SJSA1 (cell line): ENCODE measurements around the gene PPP2R2C. TPM values are rescaled to one million over a fixed set of nuclear protein-coding genes. Genes with fewer than 3 reads are reported as not detected.

Experiments used
- DNase-seq, 2 experiments: peaks; one replicate each; pipeline ENCODE4 v3.0.0-alpha.2; 2015 to 2020; ENCODE audit warnings: low spot score in 2 of 2, low read depth in 1 of 2
- H3K27ac ChIP-seq: fragments of 250-450 bp; sonication (Bioruptor Pico); 2 replicates; pipeline ENCODE4 v1.5.1; 2020; ENCODE audit warnings: mild to moderate bottlenecking, moderate library complexity
- H3K27me3 ChIP-seq: fragments of 250-450 bp; sonication (Bioruptor Pico); replicated peaks from 2 replicates; pipeline ENCODE4 v1.5.1; 2020; ENCODE audit warnings: mild to moderate bottlenecking, moderate library complexity
- H3K36me3 ChIP-seq: fragments of 250-450 bp; sonication (Bioruptor Pico); 2 replicates; pipeline ENCODE4 v1.5.1; 2020; ENCODE audit warnings: mild to moderate bottlenecking
- H3K4me1 ChIP-seq: fragments of 250-450 bp; sonication (Bioruptor Pico); replicated peaks from 2 replicates; pipeline ENCODE4 v1.6.1; 2021; ENCODE audit warnings: mild to moderate bottlenecking
- H3K4me3 ChIP-seq: fragments of 250-450 bp; sonication (Bioruptor Pico); 2 replicates; pipeline ENCODE4 v1.5.1; 2020; ENCODE audit warnings: mild to moderate bottlenecking
- H3K9me3 ChIP-seq: fragments of 250-450 bp; sonication (Bioruptor Pico); replicated peaks from 2 replicates; pipeline ENCODE4 v1.5.1; 2020; ENCODE audit warnings: mild to moderate bottlenecking
- total RNA-seq: library from RNA; depleted of rRNA; stranded (reverse); fragments of >200 nt; shearing (Covaris generic); gene quantifications from 2 replicates; pipeline ENCODE4 v1.2.3, GENCODE V29; 2014

PPP2R2C gene
- total RNA-seq, 1 experiment from 2014 or later = not detected

GRCh38 chr4:6452897-6453687 lies 19.3 kb downstream of the PPP2R2C start:
- H3K9me3 ChIP-seq = no peaks in the 10 kb centered on the region
- H3K36me3 ChIP-seq = no peaks in the 10 kb centered on the region
- no peaks in the 10 kb centered on the region for H3K27me3 ChIP-seq
- H3K4me3 ChIP-seq = no peak overlapping the region
- H3K27ac ChIP-seq = no peak overlapping the region
- DNase-seq = no peak
- no peaks in the 10 kb centered on the region for H3K4me1 ChIP-seq

DNA sequence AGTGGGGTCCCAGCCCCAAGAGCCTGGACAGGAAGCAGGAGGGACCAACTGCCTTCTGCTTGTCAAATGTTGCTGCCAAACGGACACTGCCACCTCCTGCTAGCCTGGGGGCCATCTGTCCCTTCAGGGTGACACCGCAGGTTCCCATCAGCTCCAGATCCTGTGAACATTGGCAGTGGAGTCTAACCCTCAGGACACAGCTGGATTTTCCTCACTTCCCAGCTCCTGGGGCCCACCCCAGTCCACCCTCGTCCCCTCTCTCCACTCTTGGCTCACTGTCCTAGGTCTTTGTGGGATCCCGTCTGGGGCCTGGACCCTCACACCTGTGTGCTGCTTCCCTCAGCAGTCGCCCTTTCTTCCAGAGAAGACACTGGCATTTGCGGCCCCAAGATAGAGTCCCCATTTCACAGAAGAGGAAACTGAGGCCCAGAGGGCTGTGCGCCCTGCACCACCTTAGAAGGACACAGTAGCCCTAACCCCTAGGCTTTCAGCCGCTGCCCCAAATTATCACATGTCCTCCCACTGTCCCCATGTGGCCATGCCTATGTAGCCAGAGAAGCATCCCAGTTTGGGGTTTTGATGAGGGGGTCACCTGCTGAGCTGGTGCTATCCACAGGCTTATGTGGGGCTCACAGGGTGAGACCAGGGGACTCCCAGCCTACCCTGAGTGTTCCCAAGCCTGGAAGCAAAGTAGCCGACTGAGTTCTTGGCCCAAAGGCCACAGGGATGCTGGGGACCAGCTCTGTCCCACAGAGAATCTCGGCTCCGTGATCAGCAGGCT lies 20.1 kb downstream of the PPP2R2C start:
- H3K4me3 ChIP-seq = no peak overlapping the region
- no peaks in the 10 kb centered on the region for H3K36me3 ChIP-seq
- no peaks in the 10 kb centered on the region for H3K4me1 ChIP-seq
- DNase-seq = no peak
- H3K9me3 ChIP-seq = no peaks in the 10 kb centered on the region
- H3K27me3 ChIP-seq = no peaks in the 10 kb centered on the region
- H3K27ac ChIP-seq = no peak overlapping the region

DNA sequence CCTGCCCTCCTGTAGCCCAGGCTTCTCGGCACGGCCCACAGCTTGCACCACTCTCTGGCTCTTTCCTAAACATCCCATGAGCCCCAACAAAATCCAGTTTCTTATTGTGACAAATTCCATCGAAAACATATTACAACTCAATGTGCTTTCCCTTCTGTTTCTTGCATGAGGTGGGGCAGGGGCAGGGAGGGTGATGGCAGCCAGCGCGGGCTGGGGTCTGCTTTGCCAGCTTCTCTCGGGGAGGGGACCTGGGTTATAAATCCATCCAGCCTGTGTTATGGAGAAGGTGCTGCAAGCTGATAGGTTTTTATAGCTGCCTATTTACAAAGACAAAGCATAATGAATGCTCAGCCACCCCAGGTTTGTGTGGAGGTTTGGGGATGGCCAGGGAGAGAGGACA lies 21.1 kb downstream of the PPP2R2C start:
- Histone ChIP-seq H3K27ac (no peak overlapping the region), H3K4me1 (no peaks in the 10 kb centered on the region), H3K4me3 (no peak overlapping the region), H3K27me3 (no peaks in the 10 kb centered on the region), H3K9me3 (no peaks in the 10 kb centered on the region), H3K36me3 (no peaks in the 10 kb centered on the region)
- no peak for DNase-seq

DNA sequence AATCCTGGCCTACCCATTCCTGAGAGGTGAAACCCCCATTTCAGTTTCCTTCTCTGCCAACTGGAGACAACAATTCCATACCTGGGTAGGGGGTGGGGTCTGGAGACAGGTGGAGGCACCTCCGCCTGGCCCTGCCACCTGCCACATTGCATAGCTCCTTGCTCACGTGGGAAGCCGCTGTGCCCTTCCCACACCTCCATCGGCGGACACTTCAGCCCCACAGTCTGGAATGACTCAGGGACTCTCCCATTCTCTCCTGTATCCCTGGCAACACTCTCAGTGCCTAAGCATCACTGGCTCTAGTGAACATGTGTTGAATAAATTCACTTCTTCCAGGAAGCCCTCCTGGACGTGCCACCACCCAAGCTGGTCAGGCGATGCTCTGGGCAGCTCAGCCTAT lies 21.7 kb downstream of the PPP2R2C start:
- Histone ChIP-seq H3K36me3 (no peaks in the 10 kb centered on the region), H3K4me1 (no peaks in the 10 kb centered on the region), H3K27me3 (no peaks in the 10 kb centered on the region), H3K27ac (no peak overlapping the region), H3K4me3 (no peak overlapping the region), H3K9me3 (no peaks in the 10 kb centered on the region)
- DNase-seq = no peak

DNA sequence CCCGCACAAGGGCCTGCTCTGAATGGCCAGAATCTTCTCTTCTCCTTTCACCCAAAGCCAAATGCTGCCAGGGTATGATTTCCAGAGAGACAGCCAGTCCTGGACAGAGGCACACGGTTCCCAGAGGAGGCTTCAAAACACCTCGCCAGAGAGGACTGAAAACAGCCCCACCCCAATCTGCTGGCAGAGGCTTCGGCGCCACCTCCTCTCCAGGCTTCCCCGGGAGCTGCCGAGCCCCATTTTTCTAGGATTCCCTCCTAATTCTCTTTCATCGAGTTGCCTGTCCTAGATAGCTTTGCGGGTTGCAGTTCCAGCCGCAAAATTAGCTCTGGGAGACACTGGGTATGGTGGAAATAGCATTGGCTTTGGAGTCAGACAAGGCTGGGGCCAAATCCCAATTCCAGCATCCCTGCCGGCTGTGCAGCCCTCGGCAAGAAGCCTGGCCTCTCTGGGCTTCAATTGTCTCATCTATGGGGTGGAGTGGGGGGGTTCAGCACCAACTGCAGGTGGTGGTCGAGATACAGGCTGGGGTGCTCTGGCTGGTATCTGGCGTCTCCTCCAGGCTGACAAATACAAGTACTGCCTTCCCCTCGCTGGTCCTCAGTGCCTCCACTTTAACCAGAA lies 22.6 kb downstream of the PPP2R2C start:
- no peaks in the 10 kb centered on the region for H3K36me3 ChIP-seq
- no peaks in the 10 kb centered on the region for H3K27me3 ChIP-seq
- H3K9me3 ChIP-seq = no peaks in the 10 kb centered on the region
- no peak overlapping the region for H3K27ac ChIP-seq
- no peak overlapping the region for H3K4me3 ChIP-seq
- H3K4me1 ChIP-seq = no peaks in the 10 kb centered on the region
- no peak for DNase-seq

GRCh38 chr4:6449335-6449734 lies 23.1 kb downstream of the PPP2R2C start:
- H3K4me3 ChIP-seq = no peak overlapping the region
- H3K36me3 ChIP-seq = no peaks in the 10 kb centered on the region
- no peak overlapping the region for H3K27ac ChIP-seq

DNA sequence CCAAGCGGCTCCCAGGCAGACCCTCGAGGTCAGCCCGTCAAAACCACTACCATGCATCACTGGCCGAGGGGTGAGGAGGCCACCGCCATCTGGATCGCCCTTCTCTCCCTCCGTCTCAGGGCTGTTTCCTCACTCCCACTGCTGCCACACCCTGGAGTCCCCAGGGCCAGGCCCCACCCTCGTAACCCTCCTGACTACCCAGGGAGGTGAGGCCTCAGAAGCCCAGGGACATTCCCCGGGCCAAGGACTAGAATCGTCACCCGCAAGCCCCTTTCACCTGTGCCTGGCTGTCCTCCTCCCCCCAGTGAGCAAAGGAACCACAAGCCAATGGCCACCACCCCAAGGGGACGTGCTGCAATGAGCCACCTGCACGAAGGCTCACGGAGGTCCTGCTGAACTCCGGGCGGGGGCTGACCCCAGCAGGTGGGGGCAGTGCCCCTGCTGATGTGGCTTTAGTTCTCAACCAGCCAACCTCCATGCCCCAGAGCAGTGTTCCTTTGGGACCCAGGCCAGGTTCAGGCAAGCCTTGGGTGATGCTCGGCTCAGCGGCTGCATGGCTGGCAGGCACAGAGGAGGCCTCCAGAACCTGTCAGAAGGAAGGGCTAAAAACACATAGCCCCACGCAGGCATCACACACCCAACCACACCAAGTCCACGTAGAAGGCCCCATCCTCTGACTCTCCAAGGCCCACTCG lies 23.8 kb downstream of the PPP2R2C start:
- Histone ChIP-seq H3K4me1 (no peaks in the 10 kb centered on the region), H3K27me3 (no peaks in the 10 kb centered on the region), H3K4me3 (no peak overlapping the region), H3K9me3 (no peaks in the 10 kb centered on the region), H3K36me3 (no peaks in the 10 kb centered on the region), H3K27ac (no peak overlapping the region)
- DNase-seq = no peak

More at GRCh38 chr4:6449335-6449734, 23.1 kb downstream of the PPP2R2C start:
- no peaks in the 10 kb centered on the region for H3K4me1 ChIP-seq
- no peaks in the 10 kb centered on the region for H3K27me3 ChIP-seq
- DNase-seq = no peak
- no peaks in the 10 kb centered on the region for H3K9me3 ChIP-seq

- DNase-seq = no peak
These were observed 24.7 kb downstream of the PPP2R2C start for GRCh38 chr4:6447672-6448171.

GRCh38 chr4:6446538-6447451 lies 25.6 kb downstream of the PPP2R2C start:
- Histone ChIP-seq H3K27ac (no peak overlapping the region), H3K9me3 (no peaks in the 10 kb centered on the region), H3K27me3 (no peaks in the 10 kb centered on the region), H3K36me3 (no peaks in the 10 kb centered on the region), H3K4me3 (no peak overlapping the region), H3K4me1 (no peaks in the 10 kb centered on the region)
- no peak for DNase-seq

More at GRCh38 chr4:6447672-6448171, 24.7 kb downstream of the PPP2R2C start:
- Histone ChIP-seq H3K27ac (no peak overlapping the region), H3K4me1 (no peaks in the 10 kb centered on the region), H3K4me3 (no peak overlapping the region), H3K27me3 (no peaks in the 10 kb centered on the region), H3K9me3 (no peaks in the 10 kb centered on the region), H3K36me3 (no peaks in the 10 kb centered on the region)

DNA sequence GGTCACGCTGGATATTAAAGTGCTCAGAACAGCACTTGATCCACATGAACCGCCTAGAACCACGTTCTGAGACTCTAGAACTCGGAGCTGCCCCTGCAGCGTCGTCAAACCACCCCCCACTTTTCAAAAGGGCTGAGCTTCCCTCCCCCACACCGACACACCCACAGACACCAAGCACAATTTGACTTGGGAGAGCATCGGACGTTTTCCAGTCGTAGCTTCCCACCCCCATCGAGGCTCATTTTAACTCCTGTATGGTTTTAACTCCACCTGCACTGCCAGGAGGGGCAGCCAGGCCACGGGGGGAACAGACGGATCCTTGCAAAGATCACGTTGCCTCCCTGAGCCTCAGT lies 26.3 kb downstream of the PPP2R2C start:
- no peak overlapping the region for H3K27ac ChIP-seq
- H3K4me1 ChIP-seq = no peaks in the 10 kb centered on the region
- no peaks in the 10 kb centered on the region for H3K9me3 ChIP-seq
- no peak overlapping the region for H3K4me3 ChIP-seq
- no peak for DNase-seq
- H3K36me3 ChIP-seq = no peaks in the 10 kb centered on the region
- H3K27me3 ChIP-seq = no peaks in the 10 kb centered on the region

GRCh38 chr4:6445403-6446129 lies 26.8 kb downstream of the PPP2R2C start:
- H3K4me1 ChIP-seq = no peaks in the 10 kb centered on the region
- no peaks in the 10 kb centered on the region for H3K9me3 ChIP-seq
- H3K36me3 ChIP-seq = no peaks in the 10 kb centered on the region
- H3K4me3 ChIP-seq = no peak overlapping the region
- DNase-seq = no peak
- no peak overlapping the region for H3K27ac ChIP-seq
- H3K27me3 ChIP-seq = no peaks in the 10 kb centered on the region

DNA sequence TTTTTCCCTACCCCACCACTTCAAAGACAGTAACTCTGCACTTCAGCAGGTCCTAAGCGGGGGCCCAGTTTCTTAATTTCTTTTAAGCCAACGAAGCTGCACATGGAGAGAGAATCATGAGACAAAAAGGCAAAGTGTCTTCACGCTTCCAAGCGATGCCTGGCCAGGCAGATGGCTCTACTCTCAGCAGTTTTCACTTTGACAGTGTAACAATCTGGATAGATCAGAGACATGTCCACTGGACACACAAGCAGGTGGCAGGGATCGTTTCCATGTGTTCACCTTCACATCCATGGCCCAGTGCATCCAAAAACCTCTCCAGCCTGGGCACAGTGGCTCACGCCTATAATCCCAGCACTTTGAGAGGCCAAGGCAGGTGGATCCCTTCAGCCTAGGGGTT lies 27.8 kb downstream of the PPP2R2C start:
- DNase-seq = no peak
- no peaks in the 10 kb centered on the region for H3K36me3 ChIP-seq
- H3K27me3 ChIP-seq = no peaks in the 10 kb centered on the region

More for the DNA sequence above, 27.8 kb downstream of the PPP2R2C start:
- H3K27ac ChIP-seq = no peak overlapping the region
- no peaks in the 10 kb centered on the region for H3K4me1 ChIP-seq
- H3K4me3 ChIP-seq = no peak overlapping the region
- no peaks in the 10 kb centered on the region for H3K9me3 ChIP-seq
